H1 (cell line): ENCODE measurements around the gene MKKS. TPM values are rescaled to one million over a fixed set of nuclear protein-coding genes. Genes with fewer than 3 reads are reported as not detected.

Source experiments
- CTCF ChIA-PET: fragments of 300-600 bp; sonication (Branson Sonifier 250); formaldehyde crosslinking; loops from one replicate; lab custom pipeline; 2021; ENCODE audit not compliant: partially characterized antibody; lab: Charles Lee
- POLR2A ChIA-PET: fragments of 300-600 bp; sonication (Branson Sonifier 250); formaldehyde crosslinking; loops from one replicate; lab custom pipeline; 2021; ENCODE audit warnings: inconsistent platforms; ENCODE audit not compliant: partially characterized antibody; lab: Charles Lee
- DNase-seq, 2 experiments: peaks; one replicate each; pipeline versions ENCODE4 v3.0.0 to v3.0.0-alpha.2; 2010 to 2022; ENCODE audit warnings: low spot score in 2 of 2, low read depth in 1 of 2, mixed read lengths in 1 of 2
- FAIRE-seq: peaks from 2 replicates; lab custom pipeline; 2011; peaks lifted over from hg19 to GRCh38; lab: Jason Lieb, UNC
- H2AFZ ChIP-seq: 2 replicates; pipeline ENCODE4 v1.8.1; 2012; ENCODE audit warnings: low read length, inconsistent platforms
- H2AK5ac ChIP-seq: 2 replicates; pipeline ENCODE4 v1.6.1; 2013; ENCODE audit warnings: low read depth, low read length
- H2BK120ac ChIP-seq: replicated peaks from 2 replicates; pipeline ENCODE3; 2013; ENCODE audit warnings: low read depth, low read length, inconsistent platforms
- H2BK12ac ChIP-seq: 2 replicates; pipeline ENCODE4 v1.6.1; 2013; ENCODE audit warnings: low read depth, low read length
- H2BK15ac ChIP-seq: 2 replicates; pipeline ENCODE4 v1.6.1; 2013; ENCODE audit warnings: low read length
- H2BK20ac ChIP-seq: 2 replicates; pipeline ENCODE4 v1.6.1; 2013; ENCODE audit warnings: low read length
- H2BK5ac ChIP-seq: 2 replicates; pipeline ENCODE4 v1.6.1; 2013; ENCODE audit warnings: low read depth, low read length
- H3K14ac ChIP-seq: 2 replicates; pipeline ENCODE4 v1.6.1; 2013; ENCODE audit warnings: inconsistent platforms; ENCODE audit not compliant: insufficient read length
- H3K18ac ChIP-seq: 2 replicates; pipeline ENCODE4 v1.6.1; 2013; ENCODE audit warnings: low read length; ENCODE audit errors: extremely low read depth
- H3K23ac ChIP-seq: 2 replicates; pipeline ENCODE4 v1.6.1; 2013; ENCODE audit warnings: inconsistent platforms; ENCODE audit not compliant: insufficient read length
- H3K23me2 ChIP-seq: 2 replicates; pipeline ENCODE4 v1.6.1; 2013; ENCODE audit warnings: low read depth, low read length
- H3K27ac ChIP-seq: 2 replicates; pipeline ENCODE4 v1.6.1; 2011; ENCODE audit warnings: low read depth, low read length, inconsistent platforms
- H3K27me3 ChIP-seq, 4 experiments: replicated peaks in 1 of 4; 1 replicate in 1 of 4; 2 replicates in 3 of 4; pipeline versions ENCODE4 v1.6.1 to v1.8.1; 2011 to 2013; ENCODE audit warnings: low read length in 3 of 4, mild to moderate bottlenecking in 3 of 4, inconsistent platforms in 2 of 4, mixed read lengths in 2 of 4, moderate library complexity in 1 of 4; ENCODE audit not compliant: control insufficient read depth in 3 of 4, insufficient read depth in 3 of 4; ENCODE audit errors: extremely low read depth in 1 of 4
- H3K36me3 ChIP-seq, 4 experiments: 2 replicates each; pipeline versions ENCODE4 v1.6.1 to v1.8.1; 2011 to 2013; ENCODE audit warnings: mild to moderate bottlenecking in 4 of 4, low read length in 3 of 4, moderate library complexity in 2 of 4, control low read depth in 1 of 4, inconsistent platforms in 1 of 4; ENCODE audit not compliant: insufficient read depth in 4 of 4, control insufficient read depth in 2 of 4
- H3K4ac ChIP-seq: replicated peaks from 2 replicates; pipeline ENCODE3; 2013; ENCODE audit warnings: low read length, low read depth, mixed read lengths, inconsistent platforms; ENCODE audit not compliant: insufficient read length
- H3K4me1 ChIP-seq, 4 experiments: replicated peaks in 1 of 4; 1 replicate in 1 of 4; 2 replicates in 3 of 4; pipeline versions ENCODE4 v1.6.1 to v1.8.1; 2011 to 2013; ENCODE audit warnings: low read length in 3 of 4, inconsistent platforms in 2 of 4, mixed read lengths in 1 of 4; ENCODE audit not compliant: insufficient read depth in 4 of 4, control insufficient read depth in 3 of 4
- H3K4me2 ChIP-seq, 2 experiments: 2 replicates each; pipeline versions ENCODE4 v1.6.1 to v1.8.1; 2011 to 2013; ENCODE audit warnings: low read depth in 2 of 2, low read length in 2 of 2, control low read depth in 1 of 2, inconsistent platforms in 1 of 2, mild to moderate bottlenecking in 1 of 2; ENCODE audit not compliant: insufficient read depth in 1 of 2
- H3K4me3 ChIP-seq, 4 experiments: fragments of 200-600, 300-600 bp in 1 of 4; sonication (generic), shearing (Covaris generic), sonication (Bioruptor Twin) in 1 of 4; 2 replicates each; pipeline versions ENCODE4 v1.5.1 to v1.8.1; 2011 to 2016; ENCODE audit warnings: low read length in 4 of 4, low read depth in 3 of 4, control low read depth in 2 of 4, inconsistent platforms in 2 of 4, mild to moderate bottlenecking in 2 of 4, mixed read lengths in 1 of 4, moderate library complexity in 1 of 4; ENCODE audit not compliant: insufficient read depth in 2 of 4; ENCODE audit errors: extremely low read depth in 1 of 4
- H3K56ac ChIP-seq: replicated peaks from 2 replicates; pipeline ENCODE3; 2013; ENCODE audit warnings: low read depth, mild to moderate bottlenecking, mixed read lengths, low read length, inconsistent platforms; ENCODE audit not compliant: insufficient read length
- H3K79me1 ChIP-seq: 2 replicates; pipeline ENCODE4 v1.6.1; 2013; ENCODE audit warnings: low read depth, low read length, control low read depth
- H3K79me2 ChIP-seq, 2 experiments: 2 replicates each; pipeline versions ENCODE4 v1.6.1 to v1.8.1; 2012 to 2013; ENCODE audit warnings: low read length in 2 of 2, mild to moderate bottlenecking in 2 of 2, inconsistent platforms in 1 of 2; ENCODE audit not compliant: insufficient read depth in 2 of 2, control insufficient read depth in 1 of 2
- H3K9ac ChIP-seq, 4 experiments: replicated peaks in 1 of 4; 1 replicate in 1 of 4; 2 replicates in 3 of 4; pipeline versions ENCODE4 v1.6.1 to v1.8.1; 2011 to 2013; ENCODE audit warnings: low read depth in 3 of 4, low read length in 3 of 4, control low read depth in 2 of 4, mild to moderate bottlenecking in 2 of 4, moderate library complexity in 2 of 4, inconsistent platforms in 1 of 4; ENCODE audit errors: extremely low read depth in 1 of 4
- H3K9me3 ChIP-seq, 2 experiments: 2 replicates each; pipeline versions ENCODE4 v1.6.1 to v1.8.1; 2012 to 2013; ENCODE audit warnings: mild to moderate bottlenecking in 2 of 2, moderate library complexity in 2 of 2, control low read depth in 1 of 2, inconsistent platforms in 1 of 2, low read depth in 1 of 2, low read length in 1 of 2, mixed read lengths in 1 of 2; ENCODE audit not compliant: insufficient read depth in 2 of 2
- H4K20me1 ChIP-seq, 2 experiments: replicated peaks in 1 of 2; 2 replicates each; pipeline versions ENCODE3 to v1.8.1; 2011 to 2013; ENCODE audit warnings: inconsistent platforms in 2 of 2, low read length in 2 of 2, mild to moderate bottlenecking in 1 of 2; ENCODE audit not compliant: insufficient read depth in 2 of 2, control insufficient read depth in 1 of 2
- H4K5ac ChIP-seq: 2 replicates; pipeline ENCODE4 v1.6.1; 2013; ENCODE audit warnings: low read length, low read depth, mixed read lengths, inconsistent platforms; ENCODE audit not compliant: insufficient read length
- H4K8ac ChIP-seq: 2 replicates; pipeline ENCODE4 v1.8.0; 2013; ENCODE audit warnings: mild to moderate bottlenecking, moderate library complexity, low read length, inconsistent platforms; ENCODE audit not compliant: insufficient read depth; ENCODE audit errors: extremely low read depth
- H4K91ac ChIP-seq: replicated peaks from 2 replicates; pipeline ENCODE3; 2013; ENCODE audit warnings: low read length, mixed read lengths, inconsistent platforms; ENCODE audit not compliant: insufficient read length
- BCL11A ChIP-seq, 2 experiments: IDR thresholded peaks; one replicate each; pipeline ENCODE4 v1.6.1; 2011; ENCODE audit warnings: low read depth in 2 of 2, low read length in 2 of 2, mild to moderate bottlenecking in 2 of 2
- BRCA1 ChIP-seq: IDR thresholded peaks from 2 replicates; pipeline ENCODE4 v1.6.1; 2012; ENCODE audit warnings: low read depth, low read length, improper control_type of control experiment
- CHD2 ChIP-seq: IDR thresholded peaks from 2 replicates; pipeline ENCODE4 v1.6.1; 2012; ENCODE audit warnings: low read length, improper control_type of control experiment
- CTBP2 ChIP-seq: IDR thresholded peaks from 2 replicates; pipeline ENCODE4 v1.7.0; 2011; ENCODE audit warnings: borderline replicate concordance, mild to moderate bottlenecking, moderate library complexity, mixed read lengths, low read length; ENCODE audit not compliant: insufficient read depth, insufficient read length
- EP300 ChIP-seq, 2 experiments: IDR thresholded peaks; 1 replicate in 1 of 2; 2 replicates in 1 of 2; pipeline ENCODE4 v1.6.1; 2011 to 2012; ENCODE audit warnings: low read depth in 2 of 2, low read length in 2 of 2, mild to moderate bottlenecking in 2 of 2, borderline replicate concordance in 1 of 2, inconsistent platforms in 1 of 2, moderate library complexity in 1 of 2
- GABPA ChIP-seq: IDR thresholded peaks from 2 replicates; pipeline ENCODE4 v1.6.1; 2011; ENCODE audit warnings: mild to moderate bottlenecking, low read length, moderate library complexity, borderline replicate concordance; ENCODE audit not compliant: insufficient read depth
- NANOG ChIP-seq: IDR thresholded peaks from 2 replicates; pipeline ENCODE4 v1.6.1; 2011; ENCODE audit warnings: low read length, low read depth, mild to moderate bottlenecking, inconsistent platforms; ENCODE audit not compliant: insufficient read depth, poor library complexity, severe bottlenecking
- RBBP5 ChIP-seq: IDR thresholded peaks from 2 replicates; pipeline ENCODE4 v1.7.1; 2012; ENCODE audit warnings: low read depth, mild to moderate bottlenecking, inconsistent platforms, low read length, moderate library complexity, borderline replicate concordance
- RXRA ChIP-seq: IDR thresholded peaks from 2 replicates; pipeline ENCODE4 v1.6.1; 2011; ENCODE audit warnings: low read depth, mild to moderate bottlenecking, low read length, moderate library complexity; ENCODE audit not compliant: insufficient read depth
- TAF1 ChIP-seq: IDR thresholded peaks from 2 replicates; pipeline ENCODE4 v1.6.1; 2011; ENCODE audit warnings: mild to moderate bottlenecking, low read depth, low read length
- TCF12 ChIP-seq: IDR thresholded peaks from 2 replicates; pipeline ENCODE4 v1.6.1; 2011; ENCODE audit warnings: low read depth, mild to moderate bottlenecking, low read length
- TEAD4 ChIP-seq: IDR thresholded peaks from 2 replicates; pipeline ENCODE4 v1.6.1; 2012; ENCODE audit warnings: low read depth, low read length, inconsistent platforms, mixed read lengths
- WGBS, 2 experiments: shearing (Covaris generic) in 1 of 2; methylation state at CpG; one replicate each; pipeline versions ENCODE4 v1.1.6 to v1.1.7; 2013 to 2015; ENCODE audit warnings: low lambda C conversion rate in 2 of 2, mixed read lengths in 2 of 2, inconsistent platforms in 1 of 2, low coverage in 1 of 2, missing lambda C conversion rate in 1 of 2; ENCODE audit not compliant: insufficient replicate concordance in 2 of 2, insufficient coverage in 1 of 2, insufficient read length in 1 of 2; ENCODE audit errors: extremely low coverage in 1 of 2, missing lambda C conversion rate in 1 of 2; 5-methylcytosine and 5-hydroxymethylcytosine counted together
- polyA plus RNA-seq, 7 experiments: library from polyadenylated mRNA; depleted of rRNA in 3 of 7; stranded (reverse) in 5 of 7; unstranded in 2 of 7; fragments of >200 nt in 5 of 7; fragments of 200-250 nt in 2 of 7; gene quantifications; 1 replicate in 5 of 7; 2 replicates in 1 of 7; 4 replicates in 1 of 7; pipeline versions ENCODE4 v1.2.1 to v1.2.3, GENCODE V29; 2011 to 2013; ENCODE audit warnings: missing spikeins in 2 of 7, mixed read lengths in 2 of 7
- total RNA-seq: library from RNA; stranded (reverse); fragmentation: NEBNext Ultra II Directional; extraction: Animal tissue kit (Norgen Biotek cat#: 25700); gene quantifications from 2 replicates; pipeline ENCODE4 v1.2.1, GENCODE V29; 2021
- TF ChIP-seq, protein P1 (sequence below): IDR thresholded peaks from 2 replicates; pipeline ENCODE4 v1.6.1; 2011; ENCODE audit warnings: low read length, improper control_type of control experiment

Gene MKKS
- total and polyA plus RNA-seq, 2 of the 8 experiments (the other 6 are each of a cell fraction or from before 2014, with no cell fraction given) = 15.9 to 24.8 TPM

DNA sequence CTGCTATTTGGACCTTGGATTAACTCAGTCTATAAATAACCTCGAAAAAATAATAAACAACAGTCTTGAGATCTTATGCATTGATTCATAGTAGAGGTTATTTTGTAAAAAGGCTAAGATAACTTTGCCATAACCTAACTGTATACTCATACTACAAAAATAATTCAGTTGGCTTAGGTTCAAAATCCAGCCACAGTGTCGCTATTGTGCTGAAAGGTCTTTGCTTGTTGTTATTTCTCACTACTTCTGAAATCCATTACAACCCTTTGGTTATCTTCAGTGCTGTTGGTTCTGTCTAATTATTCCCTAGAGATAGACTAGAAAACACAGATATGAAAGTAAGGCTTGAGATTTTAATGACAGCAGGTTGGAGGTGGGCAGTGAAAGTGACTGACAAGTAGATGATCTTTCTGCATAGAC, 74.4 kb downstream of the MKKS start:
- H3K36me3 ChIP-seq = no peaks in the 10 kb centered on the region
- H3K79me2 ChIP-seq = no peaks in the 10 kb centered on the region
- H3K4ac ChIP-seq = no peak overlapping the region
- no peaks in the 10 kb centered on the region for H3K4me1 ChIP-seq
- H3K4me3 ChIP-seq = no peak overlapping the region
- no peak overlapping the region for H2BK5ac ChIP-seq
- no peak for DNase-seq
- H4K91ac ChIP-seq = no peak overlapping the region
- WGBS, 2 experiments = 82% methylated on average over 2 of the region's 2 CpGs; no CpG with 5 or more reads in 1 of the 2 experiments
- no peak overlapping the region for H3K4me2 ChIP-seq
- H4K8ac ChIP-seq = no peak overlapping the region
- H3K56ac ChIP-seq = no peak overlapping the region
- H3K14ac ChIP-seq = no peak overlapping the region
- H2AFZ ChIP-seq = no peak overlapping the region
- no peak overlapping the region for H2BK15ac ChIP-seq
- CTCF ChIA-PET = interaction anchor here (0.8 to 2.4 kb wide), 6 partner anchors 43 to 381 kb away, joined by 3 to 8 read pairs (median 5); no protein-coding TSS in a partner anchor
- H3K79me1 ChIP-seq = no peaks in the 10 kb centered on the region
- no peaks in the 10 kb centered on the region; a peak in 1 of 7 replicates for H3K27me3 ChIP-seq
- no peaks in the 10 kb centered on the region for H3K9me3 ChIP-seq
- H3K18ac ChIP-seq = no peak overlapping the region
- no peak overlapping the region for H4K5ac ChIP-seq
- no peak overlapping the region for H2BK12ac ChIP-seq
- no peak overlapping the region for H2BK120ac ChIP-seq
- H3K27ac ChIP-seq = no peak overlapping the region
- H4K20me1 ChIP-seq = no peaks in the 10 kb centered on the region
- H3K23ac ChIP-seq = no peak overlapping the region
- H2AK5ac ChIP-seq = no peak overlapping the region
- no peak overlapping the region for H3K9ac ChIP-seq
- FAIRE-seq = no peak
- POLR2A ChIA-PET = interaction anchor here (1.7 kb wide), 1 partner anchor 74 kb away, joined by 4 read pairs; the partner anchor contains the start of gene MKKS
- no peak overlapping the region for H2BK20ac ChIP-seq
- H3K23me2 ChIP-seq = no peaks in the 10 kb centered on the region; the same call in 1 of the 2 replicates
- TF ChIP-seq BCL11A (IDR thresholded peaks at IDR 0.05; ENCODE audit: low read depth in 2 of 2, low read length in 2 of 2) = no peak
- TF ChIP-seq TAF1 = no peak
- TF ChIP-seq BRCA1 = no peak
- no peak for TF ChIP-seq CHD2
- no peak for TF ChIP-seq EP300 (IDR thresholded peaks at IDR 0.05; ENCODE audit: borderline replicate concordance in 1 of 2, low read depth in 2 of 2, low read length in 2 of 2)
- TF ChIP-seq, protein P1, sequence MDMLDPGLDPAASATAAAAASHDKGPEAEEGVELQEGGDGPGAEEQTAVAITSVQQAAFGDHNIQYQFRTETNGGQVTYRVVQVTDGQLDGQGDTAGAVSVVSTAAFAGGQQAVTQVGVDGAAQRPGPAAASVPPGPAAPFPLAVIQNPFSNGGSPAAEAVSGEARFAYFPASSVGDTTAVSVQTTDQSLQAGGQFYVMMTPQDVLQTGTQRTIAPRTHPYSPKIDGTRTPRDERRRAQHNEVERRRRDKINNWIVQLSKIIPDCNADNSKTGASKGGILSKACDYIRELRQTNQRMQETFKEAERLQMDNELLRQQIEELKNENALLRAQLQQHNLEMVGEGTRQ = no peak
- no peak for TF ChIP-seq TEAD4
- no peak for TF ChIP-seq NANOG
- TF ChIP-seq TCF12 = no peak
- no peak for TF ChIP-seq CTBP2
- no peak for TF ChIP-seq RXRA
- no peak for TF ChIP-seq GABPA
- TF ChIP-seq RBBP5 = no peak
